Ovary (tissue), 9 donors: ENCODE data around the gene SPIN2A. TPM values are rescaled to one million over a fixed set of nuclear protein-coding genes. Genes with fewer than 3 reads are reported as not detected.
"Not testable (repeated sequence)": the region's sequence is repeated elsewhere in the genome, so short reads cannot be mapped to it uniquely, and the experiment has no call there.

Experiments used
- DNase-seq, 5 donors: peaks; one replicate each; pipeline ENCODE4 v3.0.0-alpha.2; 2019 to 2020
- H3K27ac ChIP-seq, 2 donors: fragments of 200-600 bp; one replicate each; pipeline versions ENCODE4 v1.5.1 to v1.8.0; 2019 to 2022
- H3K27me3 ChIP-seq: fragments of 200-600 bp; one replicate; pipeline ENCODE4 v1.8.0; 2022
- H3K36me3 ChIP-seq: fragments of 200-600 bp; sonication (generic); one replicate; pipeline ENCODE4 v1.5.1; 2019
- H3K4me1 ChIP-seq: one replicate; pipeline ENCODE4 v1.8.1; 2013; ENCODE audit warnings: mild to moderate bottlenecking, moderate library complexity; ENCODE audit not compliant: insufficient read depth
- H3K4me3 ChIP-seq: fragments of 200-600 bp; sonication (generic); one replicate; pipeline ENCODE4 v1.5.1; 2017
- H3K9me3 ChIP-seq, 2 donors: fragments of 200-600 bp in 1 of 2; sonication (generic) in 1 of 2; one replicate each; pipeline versions ENCODE4 v1.5.1 to v1.8.1; 2013 to 2019; ENCODE audit warnings: mild to moderate bottlenecking in 1 of 2, moderate library complexity in 1 of 2
- CTCF ChIP-seq, 3 donors: fragments of 450-650 bp in 2 of 3; fragments of 200-600 bp in 1 of 3; IDR thresholded peaks; one replicate each; pipeline versions ENCODE4 v1.5.1 to v1.8.0; 2016 to 2022; ENCODE audit warnings: antibody characterized with exemption in 3 of 3, mild to moderate bottlenecking in 1 of 3
- EP300 ChIP-seq: sonication (generic); formaldehyde crosslinking; IDR thresholded peaks from one replicate; pipeline ENCODE4 v1.6.1; 2017; ENCODE audit warnings: antibody characterized with exemption
- POLR2A ChIP-seq: fragments of 450-650 bp; IDR thresholded peaks from one replicate; pipeline ENCODE4 v1.6.1; 2017; ENCODE audit warnings: antibody characterized with exemption, mild to moderate bottlenecking, moderate library complexity
- WGBS, 3 donors: extraction: QIAGEN DNeasy Blood & Tissue Kit in 1 of 3; methylation state at CpG; one replicate each; pipeline versions ENCODE4 v1.1.5 to v1.1.7; 2013 to 2017; 5-methylcytosine and 5-hydroxymethylcytosine counted together
- intact Hi-C, 4 donors: fragments of 100-400 bp; cut with DNase I; formaldehyde crosslinking; loops; one replicate each; pipeline versions ENCODE4 v1.11.0 to v1.15.1; 2022 to 2023
- polyA plus RNA-seq, 2 donors: library from polyadenylated mRNA; stranded (reverse); fragments of 200-250 nt in 1 of 2; fragments of 350-450 nt in 1 of 2; fragmentation: Illumina TruSeq in 1 of 2; extraction: RNeasy Lipid Tissue Mini Kit (QIAGEN cat#74804) in 1 of 2; gene quantifications; one replicate each; pipeline ENCODE4 v1.2.3, GENCODE V29; 2013 to 2014
- total RNA-seq, 7 donors: library from RNA; depleted of rRNA in 2 of 7; stranded (reverse); fragments of >200 nt in 2 of 7; fragmentation: NEBNext Ultra II Directional in 3 of 7; extraction: Animal tissue kit (Norgen Biotek cat#: 25700) in 3 of 7; gene quantifications; one replicate each; pipeline versions ENCODE4 v1.1.0 to v1.2.4, GENCODE V29; 2016 to 2023
- donor health status: DM: no; HTN: no; CAD: no; lungs with moderate emphysema.
- donor health status: DM: no; HTN: no; CAD: no.
- donor health status: Bipolar disorder and iron deficiency.
- donor health status: DM: yes; HTN: yes; CAD: no.
- donor health status: DM: no; HTN: no; CAD: no.
- donor health status: DM: yes; HTN: yes; CAD: no.

SPIN2A gene
- total and polyA plus RNA-seq, 9 donors: 0.23 to 0.72 (median 0.45) TPM

DNA sequence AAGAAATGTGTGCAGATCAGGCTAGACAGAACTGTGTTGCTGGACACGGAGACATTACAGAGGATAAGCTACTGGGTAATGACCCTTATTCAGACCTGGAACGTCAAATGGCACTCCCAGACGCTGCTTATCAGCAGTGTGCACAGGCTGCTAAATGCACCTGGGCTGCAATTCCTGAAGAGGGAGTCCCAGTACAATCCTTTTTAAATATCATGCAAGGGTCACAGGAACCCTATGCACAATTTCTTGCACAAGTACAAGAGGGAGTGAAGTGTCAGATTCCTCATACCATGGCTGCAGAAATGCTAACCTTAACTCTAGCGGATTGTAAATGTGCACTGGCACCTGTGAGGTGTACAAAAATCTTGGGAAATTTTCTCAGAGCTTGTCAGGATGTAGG is 32.8 kb downstream of the SPIN2A start:
- H3K4me3 ChIP-seq: no peak overlapping the region
- DNase-seq: no peak
- TF ChIP-seq POLR2A (no peak), EP300 (no peak), CTCF (IDR thresholded peaks at IDR 0.05) (no peak)
- H3K9me3 ChIP-seq: peaks cover 0 to 4% of the 10 kb centered on the region in 2 donors
- no peak overlapping the region for H3K27ac ChIP-seq
- 59 to 63% (median 61%) methylated on average over 4 of the region's 4 CpGs for WGBS, 3 donors
- intact Hi-C loops: no loop called here
- no peaks in the 10 kb centered on the region for H3K36me3 ChIP-seq
- H3K4me1 ChIP-seq: no peaks in the 10 kb centered on the region
- H3K27me3 ChIP-seq: no peaks in the 10 kb centered on the region

DNA sequence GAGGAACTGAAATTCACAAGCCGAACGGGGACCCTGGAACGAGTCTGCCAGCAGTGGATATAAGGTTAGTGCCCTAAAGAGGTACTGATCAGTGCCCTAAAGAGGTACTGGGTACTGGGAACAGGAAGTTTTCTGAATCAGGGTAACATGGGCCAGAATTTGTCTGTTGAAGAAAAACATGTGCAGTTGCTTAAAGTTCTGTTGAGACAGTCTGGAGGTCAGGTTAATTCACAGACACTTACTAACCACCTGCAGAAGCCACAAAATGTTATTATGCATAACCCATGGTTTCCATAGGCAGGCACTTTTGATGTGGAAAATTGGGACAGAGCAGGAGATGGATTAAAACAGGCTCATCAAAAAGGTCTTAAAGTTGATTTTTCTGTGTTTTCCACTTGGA is 33.7 kb downstream of the SPIN2A start:
- Histone ChIP-seq H3K4me1 (no peaks in the 10 kb centered on the region), H3K9me3 (no peaks in the 10 kb centered on the region), H3K27me3 (no peaks in the 10 kb centered on the region), H3K36me3 (no peaks in the 10 kb centered on the region), H3K27ac (no peak overlapping the region), H3K4me3 (no peak overlapping the region)
- 70 to 79% (median 74%) methylated on average over 3 of the region's 3 CpGs for WGBS, 3 donors
- no peak for DNase-seq
- intact Hi-C loops: no loop called here
- TF ChIP-seq CTCF (IDR thresholded peaks at IDR 0.05): no peak
- TF ChIP-seq POLR2A: no peak
- TF ChIP-seq EP300: no peak

DNA sequence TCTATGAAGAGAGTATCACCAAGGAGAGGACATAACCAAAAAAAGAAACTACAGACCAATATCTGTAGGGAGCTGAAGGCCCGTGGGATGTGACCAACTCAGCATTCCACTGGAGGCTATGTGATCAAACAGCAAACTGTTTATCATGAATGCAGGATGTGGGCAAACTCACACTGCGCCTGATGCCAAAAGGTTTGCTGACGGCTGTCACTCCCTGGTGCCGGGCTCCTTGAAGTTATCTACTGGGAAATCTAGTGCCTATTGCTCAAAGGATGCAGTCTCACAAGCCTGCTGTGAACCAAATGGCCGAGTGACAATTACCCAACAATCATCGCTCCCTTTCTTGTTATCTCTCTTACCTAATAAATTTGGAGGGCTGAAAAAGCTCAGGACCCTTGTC is 34.3 kb downstream of the SPIN2A start:
- 69 to 78% (median 72%) methylated on average over 6 of the region's 6 CpGs for WGBS, 3 donors
- DNase-seq, H3K4me1 ChIP-seq, H3K9me3 ChIP-seq, intact Hi-C loops, H3K36me3 ChIP-seq, H3K27ac ChIP-seq, H3K27me3 ChIP-seq, H3K4me3 ChIP-seq: not testable (repeated sequence)

Other genes starting within 250 kb of the SPIN2A start
- 10 to 100 TPM in 5 of 7 donors, 1 to 10 TPM in 2; 9.1 to 18.7 (median 14.9) TPM for gene SPIN3, start 141.9 kb downstream of the SPIN2A start, total RNA-seq
- 10 to 100 TPM in 1 of 2 donors, 1 to 10 TPM in 1; 8.4 to 11.9 TPM for gene SPIN3, start 141.9 kb downstream of the SPIN2A start, polyA plus RNA-seq
- gene SPIN2B, start 15.8 kb downstream of the SPIN2A start, total RNA-seq: 10 to 100 TPM in 3 of 7 donors, 1 to 10 TPM in 4; 3.3 to 10.7 (median 8.5) TPM
- 10 to 100 TPM in 1 of 2 donors, 1 to 10 TPM in 1; 7.7 to 13.5 TPM for gene SPIN2B, start 15.8 kb downstream of the SPIN2A start, polyA plus RNA-seq
- gene FAAH2, start 149.3 kb upstream of the SPIN2A start, total RNA-seq: 10 to 100 TPM in 1 of 7 donors, 1 to 10 TPM in 4, under 1 TPM in 2; 0.56 to 34.7 (median 1.2) TPM
- under 1 TPM; 0.29 to 0.50 TPM for gene FAAH2, start 149.3 kb upstream of the SPIN2A start, polyA plus RNA-seq